ENCODE measurements around the gene SULT2B1. TPM values are rescaled to one million over a fixed set of nuclear protein-coding genes. Genes with fewer than 3 reads are reported as not detected.

SULT2B1 gene
- total RNA-seq, 1 donor from 2014 or later = not detected

GRCh38 chr19:48596237-48596636 lies 44.3 kb downstream of the SULT2B1 start:
- Mint-ChIP-seq H3K4me1 (no peaks in the 10 kb centered on the region), H3K36me3 (ENCODE audit: low read depth) (no peaks in the 10 kb centered on the region), H3K4me3 (no peak overlapping the region), H3K9me3 (no peaks in the 10 kb centered on the region), H3K27me3 (no peaks in the 10 kb centered on the region), H3K27ac (no peak overlapping the region)
- CTCF ChIA-PET = no interaction called here
- ATAC-seq (ENCODE audit: low read depth) = no peak
- intact Hi-C loops (cut with micrococcal nuclease) = no loop called here
- POLR2A ChIA-PET = no interaction called here
- DNase-seq = no peak
- TF ChIP-seq, protein P1, sequence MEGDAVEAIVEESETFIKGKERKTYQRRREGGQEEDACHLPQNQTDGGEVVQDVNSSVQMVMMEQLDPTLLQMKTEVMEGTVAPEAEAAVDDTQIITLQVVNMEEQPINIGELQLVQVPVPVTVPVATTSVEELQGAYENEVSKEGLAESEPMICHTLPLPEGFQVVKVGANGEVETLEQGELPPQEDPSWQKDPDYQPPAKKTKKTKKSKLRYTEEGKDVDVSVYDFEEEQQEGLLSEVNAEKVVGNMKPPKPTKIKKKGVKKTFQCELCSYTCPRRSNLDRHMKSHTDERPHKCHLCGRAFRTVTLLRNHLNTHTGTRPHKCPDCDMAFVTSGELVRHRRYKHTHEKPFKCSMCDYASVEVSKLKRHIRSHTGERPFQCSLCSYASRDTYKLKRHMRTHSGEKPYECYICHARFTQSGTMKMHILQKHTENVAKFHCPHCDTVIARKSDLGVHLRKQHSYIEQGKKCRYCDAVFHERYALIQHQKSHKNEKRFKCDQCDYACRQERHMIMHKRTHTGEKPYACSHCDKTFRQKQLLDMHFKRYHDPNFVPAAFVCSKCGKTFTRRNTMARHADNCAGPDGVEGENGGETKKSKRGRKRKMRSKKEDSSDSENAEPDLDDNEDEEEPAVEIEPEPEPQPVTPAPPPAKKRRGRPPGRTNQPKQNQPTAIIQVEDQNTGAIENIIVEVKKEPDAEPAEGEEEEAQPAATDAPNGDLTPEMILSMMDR (IDR thresholded peaks at IDR 0.05) = no peak

DNA sequence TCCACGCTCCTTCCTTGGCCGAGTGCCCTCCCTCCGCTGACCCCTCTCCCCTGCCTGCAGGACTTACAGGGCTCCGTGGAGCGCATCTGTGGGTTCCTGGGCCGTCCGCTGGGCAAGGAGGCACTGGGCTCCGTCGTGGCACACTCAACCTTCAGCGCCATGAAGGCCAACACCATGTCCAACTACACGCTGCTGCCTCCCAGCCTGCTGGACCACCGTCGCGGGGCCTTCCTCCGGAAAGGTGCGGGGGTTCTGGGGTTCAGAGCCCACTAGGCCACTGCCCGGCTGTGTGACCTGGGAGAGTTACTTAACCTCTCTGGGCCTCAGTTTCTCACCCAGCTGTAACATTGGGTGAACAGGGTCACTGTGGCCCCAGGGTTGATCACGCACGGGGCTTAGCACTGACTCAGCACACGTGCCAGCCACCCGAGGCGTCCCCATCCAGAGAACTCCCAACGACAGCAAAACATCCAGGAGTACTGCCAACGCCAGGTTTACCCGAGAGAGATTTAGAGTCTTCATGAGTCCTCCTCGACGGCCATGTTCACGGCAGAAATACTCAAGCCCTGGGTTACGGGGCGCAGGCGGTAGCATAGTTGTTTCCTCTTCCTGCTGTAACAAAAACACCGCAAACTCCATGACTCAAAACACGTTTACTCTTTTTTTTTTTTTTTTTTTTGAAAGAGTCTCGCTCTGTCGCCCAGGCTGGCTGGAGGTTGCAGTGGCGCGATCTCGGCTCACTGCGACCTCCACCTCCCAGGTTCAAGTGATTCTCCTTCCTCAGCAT lies 44.9 kb downstream of the SULT2B1 start:
- ChIA-PET POLR2A (interaction anchor here (0.7 kb wide), 1 partner anchor 11 kb away, joined by 7 read pairs; no protein-coding TSS in a partner anchor), CTCF (no interaction called here)
- DNase-seq (no peak), ATAC-seq (ENCODE audit: low read depth) (peak; percentile 73)
- H3K4me1 Mint-ChIP-seq = no peaks in the 10 kb centered on the region
- TF ChIP-seq, protein P1 (IDR thresholded peaks at IDR 0.05) = no peak
- H3K36me3 Mint-ChIP-seq (ENCODE audit: low read depth) = no peaks in the 10 kb centered on the region
- H3K4me3 Mint-ChIP-seq = peak overlapping the region; percentile 28
- no peak overlapping the region for H3K27ac Mint-ChIP-seq
- H3K9me3 Mint-ChIP-seq = no peaks in the 10 kb centered on the region
- intact Hi-C loops (cut with micrococcal nuclease) = no loop called here
- no peaks in the 10 kb centered on the region for H3K27me3 Mint-ChIP-seq

GRCh38 chr19:48598996-48599700 lies 47.2 kb downstream of the SULT2B1 start:
- ATAC-seq (ENCODE audit: low read depth) = no peak
- H3K27ac Mint-ChIP-seq = no peak overlapping the region
- ChIA-PET POLR2A (interaction anchor here (0.6 kb wide), 1 partner anchor 131 kb away, joined by 3 read pairs; no protein-coding TSS in a partner anchor), CTCF (no interaction called here)
- DNase-seq = no peak
- H3K4me3 Mint-ChIP-seq = no peak overlapping the region
- no peaks in the 10 kb centered on the region for H3K27me3 Mint-ChIP-seq
- TF ChIP-seq, protein P1 (IDR thresholded peaks at IDR 0.05) = no peak
- no peaks in the 10 kb centered on the region for H3K4me1 Mint-ChIP-seq
- intact Hi-C loops (cut with micrococcal nuclease) = no loop called here
- no peaks in the 10 kb centered on the region for H3K9me3 Mint-ChIP-seq
- no peaks in the 10 kb centered on the region for H3K36me3 Mint-ChIP-seq (ENCODE audit: low read depth)

GRCh38 chr19:48600679-48601417 lies 48.9 kb downstream of the SULT2B1 start:
- ATAC-seq (ENCODE audit: low read depth) (no peak), DNase-seq (no peak)
- Mint-ChIP-seq H3K27ac (no peak overlapping the region), H3K4me3 (no peak overlapping the region), H3K4me1 (no peaks in the 10 kb centered on the region), H3K27me3 (no peaks in the 10 kb centered on the region), H3K36me3 (ENCODE audit: low read depth) (no peaks in the 10 kb centered on the region), H3K9me3 (no peaks in the 10 kb centered on the region)
- POLR2A ChIA-PET = interaction anchor here (0.7 to 1.0 kb wide), 2 partner anchors 237 to 1076 kb away, joined by 4 to 7 read pairs; partner anchors contain the start of genes SYNGR4 and TMEM143
- TF ChIP-seq, protein P1 (IDR thresholded peaks at IDR 0.05) = no peak
- CTCF ChIA-PET = no interaction called here
- intact Hi-C loops (cut with micrococcal nuclease) = no loop called here

- H3K4me3 Mint-ChIP-seq = no peak overlapping the region
- no peak overlapping the region for H3K27ac Mint-ChIP-seq
- no peaks in the 10 kb centered on the region for H3K36me3 Mint-ChIP-seq (ENCODE audit: low read depth)
- CTCF ChIA-PET = no interaction called here
- intact Hi-C loops (cut with micrococcal nuclease) = no loop called here
- ATAC-seq (ENCODE audit: low read depth) (no peak), DNase-seq (no peak)
- no peaks in the 10 kb centered on the region for H3K9me3 Mint-ChIP-seq
- POLR2A ChIA-PET = no interaction called here
- TF ChIP-seq, protein P1 (IDR thresholded peaks at IDR 0.05) = no peak
- no peaks in the 10 kb centered on the region for H3K4me1 Mint-ChIP-seq
- H3K27me3 Mint-ChIP-seq = no peaks in the 10 kb centered on the region
Measured at GRCh38 chr19:48603001-48603400, 51.0 kb downstream of the SULT2B1 start.
